AG08396 (cell line): Measurements from ENCODE around the gene MYO16.

Experiments
- DNase-seq: peaks from one replicate; pipeline ENCODE4 v3.0.0; 2012; ENCODE audit warnings: low spot score, mixed read lengths

Gene MYO16

GRCh38 chr13:108629181-108629752 is at the start of gene MYO16:
Gene MYO16 (plus strand): TSS chr13:108629611. CDS start chr13:108629845, 234 bp downstream.
- no peak for DNase-seq

GRCh38 chr13:108586826-108587225 is 42.6 kb upstream of the MYO16 start:
- no peak for DNase-seq

- no peak for DNase-seq
These were observed 40.9 kb upstream of the MYO16 start for GRCh38 chr13:108588516-108588915.

DNA sequence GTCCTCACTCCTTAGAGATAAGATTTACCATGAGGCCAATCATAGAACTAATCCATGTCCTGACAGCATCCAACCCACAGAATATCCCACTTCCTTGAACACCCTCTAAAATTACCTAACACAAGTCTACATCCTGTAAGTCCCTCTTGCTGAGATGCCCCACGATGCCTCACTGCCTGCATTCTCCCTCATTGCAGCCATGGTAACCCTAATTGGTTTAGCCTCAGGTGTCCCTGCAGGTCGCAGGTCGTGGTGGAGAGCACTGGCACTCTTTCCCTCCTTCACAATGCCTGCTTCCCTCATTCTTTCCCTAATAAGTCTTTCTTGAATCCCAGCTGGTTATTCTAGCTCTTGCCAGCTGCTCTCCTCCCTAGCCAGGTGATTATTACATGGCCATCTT is 35.3 kb upstream of the MYO16 start:
- no peak for DNase-seq

- DNase-seq, result no peak
These were observed 33.8 kb upstream of the MYO16 start for GRCh38 chr13:108595436-108596274.

DNA sequence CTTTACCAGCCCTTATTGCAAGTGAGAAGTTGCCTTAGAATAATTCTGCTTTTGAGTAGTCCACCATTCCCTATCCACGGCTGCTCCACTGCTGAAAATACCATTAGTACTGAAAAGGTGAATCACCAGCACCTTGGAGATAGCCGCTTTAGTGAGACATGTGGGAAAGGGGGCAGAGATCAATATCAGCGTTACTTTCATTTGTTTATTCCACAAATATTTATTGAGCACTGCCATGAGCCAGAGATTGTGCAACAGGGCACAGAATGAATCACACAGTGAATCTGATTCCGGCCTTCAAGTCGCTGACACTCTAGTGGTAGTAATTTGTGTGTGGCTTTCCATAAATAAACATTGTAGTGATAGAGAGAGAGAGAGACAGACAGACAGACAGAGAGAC is 31.5 kb upstream of the MYO16 start:
- no peak for DNase-seq

GRCh38 chr13:108606424-108606823 is 23.0 kb upstream of the MYO16 start:
- no peak for DNase-seq

DNA sequence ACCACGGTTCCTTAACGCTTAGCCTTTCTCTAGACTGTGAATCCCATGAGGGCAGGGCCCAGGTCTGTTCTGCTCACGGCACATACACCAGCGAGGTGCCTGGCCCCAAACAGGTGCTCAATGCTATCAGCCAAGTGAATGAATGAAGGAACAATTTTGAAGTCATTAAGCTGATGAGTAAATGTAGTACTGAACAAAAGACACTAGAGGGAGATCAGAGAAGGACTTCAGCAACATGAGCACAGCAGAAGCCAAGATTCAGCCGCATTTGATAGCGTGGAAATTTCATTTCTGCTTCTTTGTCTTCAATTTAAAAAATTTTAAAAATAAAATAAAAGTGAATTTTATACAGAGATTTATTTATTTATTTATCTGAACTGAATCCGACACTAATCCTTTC is 20.1 kb upstream of the MYO16 start:
- DNase-seq, result peak; percentile 13

GRCh38 chr13:108610507-108610906 is 18.9 kb upstream of the MYO16 start:
- no peak for DNase-seq

DNA sequence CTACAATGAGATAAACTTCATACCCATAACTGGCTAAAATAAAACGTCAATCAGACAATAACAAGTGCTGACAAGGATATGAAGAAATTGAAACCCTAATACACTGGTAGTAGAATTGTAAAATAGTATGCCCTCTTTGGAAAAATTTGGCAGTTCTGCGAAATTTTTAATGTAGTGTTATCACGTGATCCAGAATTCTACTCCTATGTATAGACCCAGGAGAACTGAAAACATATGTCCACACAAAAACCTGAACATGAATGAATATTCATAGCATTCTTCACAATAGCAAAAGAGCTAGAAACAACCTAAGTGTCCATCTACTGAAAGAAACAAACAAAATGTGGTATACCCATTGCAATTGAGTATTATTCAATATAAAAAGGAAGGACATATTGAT is 14.2 kb upstream of the MYO16 start:
- no peak for DNase-seq

- DNase-seq, result no peak
These were observed 11.2 kb upstream of the MYO16 start for GRCh38 chr13:108618233-108618632.

GRCh38 chr13:108621462-108621861 is 7.9 kb upstream of the MYO16 start:
- no peak for DNase-seq

- no peak for DNase-seq
These were observed 5.3 kb upstream of the MYO16 start for GRCh38 chr13:108624108-108624507.

GRCh38 chr13:108624979-108625378 is 4.4 kb upstream of the MYO16 start:
- DNase-seq, result no peak

DNA sequence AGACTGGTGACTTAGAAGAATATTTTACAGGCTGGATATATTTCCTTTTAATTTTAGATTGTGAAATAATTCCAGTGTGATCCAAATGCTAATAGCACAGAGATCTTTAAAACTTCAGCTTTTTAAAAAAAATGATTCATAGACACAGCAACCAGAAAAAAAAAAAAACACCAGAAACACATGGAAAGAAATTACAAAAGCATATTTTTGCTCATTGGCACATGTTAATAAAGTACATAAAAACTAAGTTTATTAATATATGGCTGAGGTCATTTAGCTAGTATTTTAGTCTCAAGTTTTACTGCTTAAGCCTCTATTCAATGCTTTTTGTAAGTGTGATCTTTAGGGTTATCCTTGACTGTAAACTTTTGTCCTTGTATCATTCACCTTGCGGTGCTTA is 577 bp downstream of the MYO16 start:
- DNase-seq, result no peak

DNA sequence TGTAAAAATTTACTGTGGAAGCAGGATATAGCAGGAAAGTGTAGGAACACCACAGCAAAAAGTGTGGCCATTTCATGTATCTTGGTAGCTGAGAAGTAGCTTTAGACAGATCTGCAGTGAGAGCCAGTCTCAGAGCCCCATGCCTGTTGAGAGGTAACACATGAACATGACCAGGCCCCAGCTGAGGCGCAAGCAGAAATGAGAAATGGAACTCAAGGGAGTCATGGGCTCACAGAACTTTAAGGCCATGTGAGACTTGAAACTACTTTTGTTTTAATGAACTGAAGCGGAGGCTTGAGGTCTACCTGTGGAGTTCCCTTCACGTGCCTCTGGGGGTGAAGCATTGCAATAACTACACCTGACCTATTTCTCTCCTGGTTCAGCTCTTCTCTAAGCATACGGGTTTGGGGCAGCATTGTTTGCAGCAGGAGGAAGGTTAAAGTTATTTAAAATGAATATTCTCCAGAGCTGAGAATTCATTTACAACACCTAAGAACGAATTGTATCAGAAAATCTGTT is 3.3 kb downstream of the MYO16 start:
- DNase-seq, result no peak

DNA sequence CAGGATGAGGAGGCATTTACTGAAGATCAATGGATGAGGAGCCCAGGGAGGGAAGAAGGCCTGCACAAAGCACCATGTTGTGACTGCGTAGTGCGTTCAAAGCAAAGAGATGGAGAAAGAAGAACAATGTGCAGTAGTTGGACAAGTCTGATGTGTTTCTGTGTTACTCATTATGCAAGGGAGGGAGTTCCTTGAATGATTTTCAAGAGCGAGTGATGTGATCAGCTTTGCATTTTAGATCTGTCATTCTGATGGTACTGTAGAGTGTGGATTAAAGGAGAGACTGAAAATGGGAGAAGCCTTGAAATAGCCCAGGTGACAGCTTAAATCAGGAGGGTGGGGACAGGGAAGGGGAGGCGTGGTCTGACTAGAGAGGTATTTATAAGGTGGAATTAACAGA is 9.5 kb downstream of the MYO16 start:
- DNase-seq, result no peak

DNA sequence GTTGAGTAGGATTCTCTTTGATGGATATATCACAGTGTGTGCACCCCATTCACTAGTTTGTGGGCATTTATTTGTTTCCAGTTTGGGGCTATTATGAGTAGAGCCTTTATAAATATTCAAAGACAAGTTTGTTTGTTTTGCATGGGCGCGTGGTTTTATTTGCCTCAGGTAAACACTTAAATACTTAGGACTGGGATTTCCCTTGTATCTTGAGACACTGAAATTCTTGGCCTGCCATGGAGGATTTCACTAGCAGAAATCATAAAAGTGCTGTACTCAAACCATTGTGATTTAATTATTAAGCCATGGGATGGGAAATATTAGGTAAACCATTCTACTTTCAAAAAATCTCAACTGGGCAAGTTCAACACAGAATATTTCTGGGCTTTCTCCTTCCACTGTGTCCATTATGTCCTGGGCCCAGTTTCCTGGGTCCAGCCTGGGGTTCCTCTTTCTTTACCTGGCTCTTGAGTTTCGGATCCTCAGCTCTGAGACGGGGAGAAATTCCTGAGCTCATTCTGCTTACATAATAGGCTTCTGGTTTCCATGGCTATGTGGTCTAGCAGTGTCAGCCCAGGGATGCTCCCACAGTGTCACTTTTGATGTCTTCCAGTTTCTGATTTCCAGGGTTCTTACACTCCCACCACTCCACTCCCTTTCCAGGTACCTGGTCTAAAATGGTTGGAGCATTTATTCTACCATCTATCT is 14.4 kb downstream of the MYO16 start:
- DNase-seq, result no peak

- DNase-seq, result no peak
These were observed 16.0 kb downstream of the MYO16 start for GRCh38 chr13:108645376-108645775.

DNA sequence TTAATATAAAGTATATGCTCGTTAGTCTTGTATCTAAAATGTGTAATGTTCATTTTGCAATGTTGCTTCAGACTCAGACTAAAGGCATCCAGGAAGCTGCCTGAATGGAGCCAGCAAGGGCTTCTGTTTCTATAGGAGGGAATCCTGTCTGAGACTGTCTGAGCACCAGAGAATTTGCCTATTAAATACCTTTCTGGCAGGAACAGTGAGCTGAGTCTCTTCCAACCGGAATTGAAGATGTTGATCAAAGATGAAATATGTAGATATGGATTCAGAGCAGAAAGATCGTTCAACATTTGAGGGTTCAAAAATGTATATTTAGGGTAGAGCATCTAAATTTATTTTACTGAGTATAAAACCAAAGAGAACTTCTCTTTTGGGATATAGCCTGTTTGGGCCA is 20.9 kb downstream of the MYO16 start:
- no peak for DNase-seq

GRCh38 chr13:108656742-108657141 is 27.3 kb downstream of the MYO16 start:
- DNase-seq, result no peak

DNA sequence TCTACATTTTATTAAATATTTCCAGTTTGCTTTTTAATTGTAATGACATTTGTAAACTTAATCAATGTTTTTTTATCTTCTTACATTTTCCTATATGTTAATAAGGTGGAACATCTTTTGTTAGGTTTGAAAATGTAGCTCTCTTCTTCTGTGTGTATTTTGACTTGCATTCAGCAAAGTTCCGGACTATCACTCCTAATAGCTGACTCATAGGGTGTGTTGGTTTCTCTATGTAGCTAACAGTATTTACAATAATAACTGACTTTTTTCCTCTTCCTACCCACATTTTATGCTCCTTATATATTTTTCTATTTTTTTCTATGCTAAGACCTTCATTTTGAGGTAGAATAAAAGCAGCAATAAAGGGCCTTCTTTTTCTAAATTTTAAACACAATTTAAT is 28.1 kb downstream of the MYO16 start:
- no peak for DNase-seq

GRCh38 chr13:108662528-108662927 is 33.1 kb downstream of the MYO16 start:
- no peak for DNase-seq
